NB4 (cell line): Measurements from ENCODE around the gene SNX22.
A peak's percentile ranks its signal among the peaks of the same experiment; 100 is the strongest.

ENCODE experiments used
- DNase-seq: peaks from one replicate; pipeline ENCODE4 v3.0.0; 2010; ENCODE audit warnings: low read depth
- H3K4me3 ChIP-seq: one replicate; pipeline ENCODE4 v1.5.1; 2011; ENCODE audit warnings: mild to moderate bottlenecking, low read depth, low read length, moderate library complexity
- CTCF ChIP-seq: IDR thresholded peaks from one replicate; pipeline ENCODE4 v1.5.1; 2012; ENCODE audit warnings: low read depth, low read length
- MYC ChIP-seq: IDR thresholded peaks from 2 replicates; pipeline ENCODE4 v1.6.1; 2011; ENCODE audit warnings: low read depth, low read length
- POLR2A ChIP-seq: IDR thresholded peaks from 2 replicates; pipeline ENCODE4 v1.6.1; 2011; ENCODE audit warnings: mild to moderate bottlenecking; ENCODE audit not compliant: insufficient read length; ENCODE audit errors: extremely low read depth
- TF ChIP-seq, protein P1 (sequence below): IDR thresholded peaks from 2 replicates; pipeline ENCODE4 v1.6.1; 2011; ENCODE audit warnings: low read depth, low read length

Gene SNX22

DNA sequence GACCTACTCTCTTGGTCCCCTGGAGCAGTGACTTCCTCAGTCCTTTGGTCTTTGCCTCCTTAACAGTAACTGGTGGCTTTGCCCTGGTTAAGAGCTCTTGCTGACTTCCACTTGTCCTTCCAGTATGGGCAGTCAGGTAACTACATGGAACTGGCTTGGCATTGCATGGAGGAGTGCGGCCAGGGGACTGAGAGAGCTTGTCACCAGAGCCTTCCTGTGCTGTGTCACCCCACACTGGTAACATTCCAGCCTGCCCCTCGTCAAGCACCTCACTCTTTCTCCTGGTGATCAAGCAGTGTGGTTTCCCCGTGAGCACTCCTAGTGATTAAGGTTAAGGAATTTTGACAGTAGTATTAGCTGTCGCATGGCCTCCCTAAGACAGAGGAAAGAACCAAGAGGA is 19.3 kb upstream of the SNX22 start:
- TF ChIP-seq CTCF (no peak), MYC (no peak), POLR2A (no peak)
- TF ChIP-seq, protein P1, sequence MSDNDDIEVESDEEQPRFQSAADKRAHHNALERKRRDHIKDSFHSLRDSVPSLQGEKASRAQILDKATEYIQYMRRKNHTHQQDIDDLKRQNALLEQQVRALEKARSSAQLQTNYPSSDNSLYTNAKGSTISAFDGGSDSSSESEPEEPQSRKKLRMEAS: no peak
- no peak overlapping the region for H3K4me3 ChIP-seq
- no peak for DNase-seq

DNA sequence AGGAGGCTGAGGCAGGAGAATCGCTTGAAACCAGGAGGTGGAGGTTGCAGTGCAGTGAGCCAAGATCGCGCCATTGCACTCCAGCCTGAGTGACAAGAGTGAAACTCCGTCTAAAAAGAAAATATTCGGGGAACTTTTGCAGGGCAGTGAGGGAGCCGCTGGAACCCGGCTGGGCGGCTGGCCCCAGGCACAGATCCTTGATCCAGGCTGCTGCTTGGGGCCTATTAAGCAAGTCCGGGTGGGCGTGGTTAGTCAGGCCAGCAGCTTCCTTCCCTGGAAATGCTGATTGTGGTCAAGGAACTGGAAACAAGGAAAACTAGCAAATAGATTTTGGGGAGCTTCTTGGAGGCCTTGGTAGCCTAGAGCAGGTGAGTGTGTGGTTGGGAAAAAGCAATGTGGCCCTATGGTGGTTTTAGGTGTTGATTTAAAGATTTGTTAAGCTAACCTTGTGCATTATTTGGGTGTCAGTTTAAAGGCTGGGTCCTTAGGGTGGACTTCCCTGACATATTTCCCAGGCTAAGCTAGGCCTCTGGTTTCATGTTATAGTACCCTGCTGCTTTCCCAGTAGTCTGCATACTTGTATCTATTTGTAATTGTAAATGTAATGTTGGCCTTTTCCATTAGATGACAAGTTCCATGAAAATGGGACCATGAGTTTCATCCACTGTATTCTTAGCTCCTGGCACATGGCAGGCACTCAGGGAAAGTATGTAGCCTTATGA is 17.7 kb upstream of the SNX22 start:
- no peak overlapping the region for H3K4me3 ChIP-seq
- no peak for TF ChIP-seq POLR2A
- no peak for TF ChIP-seq CTCF
- TF ChIP-seq, protein P1: no peak
- no peak for TF ChIP-seq MYC
- no peak for DNase-seq

DNA sequence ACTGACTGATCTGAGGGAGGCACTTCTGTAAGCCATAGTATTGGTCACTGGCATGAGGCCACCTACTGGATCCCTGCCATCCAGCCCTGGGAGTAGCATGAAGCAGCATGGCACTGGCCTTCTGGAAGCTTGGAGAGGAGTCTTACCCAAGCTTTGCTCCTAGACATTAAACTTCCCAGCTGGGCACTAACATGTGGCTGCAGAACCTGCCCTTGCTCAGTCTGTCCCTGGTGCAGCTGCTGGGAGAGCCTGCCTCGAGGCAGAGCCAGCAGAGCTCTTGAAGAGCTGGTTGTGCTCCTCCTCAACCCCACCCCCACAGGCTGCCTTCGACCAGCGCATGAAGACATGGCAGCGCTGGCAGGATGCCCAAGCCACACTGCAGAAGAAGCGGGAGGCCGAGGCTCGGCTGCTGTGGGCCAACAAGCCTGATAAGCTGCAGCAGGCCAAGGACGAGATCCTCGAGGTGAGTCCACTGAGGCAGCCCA is 17.1 kb upstream of the SNX22 start:
- no peak for DNase-seq
- TF ChIP-seq, protein P1: no peak
- no peak for TF ChIP-seq CTCF
- no peak for TF ChIP-seq MYC
- TF ChIP-seq POLR2A: no peak
- H3K4me3 ChIP-seq: no peak overlapping the region

DNA sequence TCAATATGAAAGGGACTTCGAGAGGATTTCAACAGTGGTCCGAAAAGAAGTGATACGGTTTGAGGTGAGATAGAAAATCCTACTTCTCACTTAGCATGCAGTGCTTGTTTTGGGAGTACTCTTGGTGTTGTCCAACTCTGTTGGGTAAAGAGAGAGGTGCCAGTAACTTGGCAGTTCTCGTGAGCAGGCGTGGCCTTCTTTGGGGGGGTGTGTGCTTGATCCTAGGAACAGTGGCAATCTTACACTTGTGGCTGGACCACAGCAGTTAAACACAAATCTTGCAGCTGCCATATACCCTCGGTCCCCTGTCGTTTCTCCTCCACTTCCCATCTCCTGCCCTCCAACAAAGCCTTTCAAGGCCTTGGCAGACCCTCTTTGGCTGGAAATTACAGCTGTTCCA is 15.2 kb upstream of the SNX22 start:
- H3K4me3 ChIP-seq: no peak overlapping the region
- TF ChIP-seq POLR2A: no peak
- no peak for TF ChIP-seq MYC
- TF ChIP-seq, protein P1: no peak
- no peak for TF ChIP-seq CTCF
- DNase-seq: no peak

- TF ChIP-seq, protein P1: no peak
- TF ChIP-seq POLR2A (no peak), MYC (no peak), CTCF (peak; percentile 1)
- no peak overlapping the region for H3K4me3 ChIP-seq
- DNase-seq: no peak
Observed at GRCh38 chr15:64137226-64137833, 14.2 kb upstream of the SNX22 start.
